HL-60 (cell line): ENCODE measurements around the gene OR10A3.

Source experiments
- DNase-seq, 2 experiments: peaks; one replicate each; pipeline ENCODE4 v3.0.0-alpha.2; 2010 to 2020; ENCODE audit warnings: low read depth in 1 of 2, low spot score in 1 of 2
- H3K27ac ChIP-seq: fragments of 250-450 bp; sonication (Bioruptor Pico); replicated peaks from 2 replicates; pipeline ENCODE4 v1.5.1; 2020; ENCODE audit warnings: mild to moderate bottlenecking, moderate library complexity
- H3K27me3 ChIP-seq: fragments of 250-450 bp; sonication (Bioruptor Pico); 2 replicates; pipeline ENCODE4 v1.5.1; 2021; ENCODE audit warnings: mild to moderate bottlenecking, moderate library complexity; ENCODE audit not compliant: insufficient read depth, poor library complexity, severe bottlenecking
- H3K4me3 ChIP-seq: replicated peaks from 2 replicates; pipeline ENCODE4 v1.5.1; 2011; ENCODE audit warnings: mild to moderate bottlenecking, control low read depth, low read length; ENCODE audit not compliant: insufficient read depth
- CTCF ChIP-seq: IDR thresholded peaks from one replicate; pipeline ENCODE4 v1.5.1; 2011; ENCODE audit warnings: low read length, control low read depth, inconsistent platforms; ENCODE audit not compliant: insufficient read depth
- GABPA ChIP-seq: IDR thresholded peaks from 2 replicates; pipeline ENCODE4 v1.6.1; 2012; ENCODE audit warnings: low read depth
- POLR2AphosphoS5 ChIP-seq: IDR thresholded peaks from 2 replicates; pipeline ENCODE4 v1.6.1; 2012; ENCODE audit warnings: low read depth
- REST ChIP-seq: IDR thresholded peaks from 2 replicates; pipeline ENCODE4 v1.6.1; 2012; ENCODE audit warnings: low read depth; ENCODE audit not compliant: insufficient replicate concordance
- SPI1 ChIP-seq: IDR thresholded peaks from 2 replicates; pipeline ENCODE4 v1.6.1; 2012; ENCODE audit warnings: low read depth, mild to moderate bottlenecking, borderline replicate concordance

The OR10A3 gene

GRCh38 chr11:7909585-7910285, 31.8 kb downstream of the OR10A3 start:
- H3K27ac ChIP-seq = no peak overlapping the region
- no peak for TF ChIP-seq CTCF
- no peak for TF ChIP-seq POLR2AphosphoS5
- no peak for TF ChIP-seq SPI1
- TF ChIP-seq REST = no peak
- no peak overlapping the region for H3K4me3 ChIP-seq
- no peak for DNase-seq
- H3K27me3 ChIP-seq = peaks cover 2% of the 10 kb centered on the region

- H3K4me3 ChIP-seq = no peak overlapping the region
- peaks cover 2% of the 10 kb centered on the region for H3K27me3 ChIP-seq
- TF ChIP-seq SPI1 = no peak
- no peak for TF ChIP-seq REST
- no peak for TF ChIP-seq CTCF
- TF ChIP-seq POLR2AphosphoS5 = no peak
- no peak for TF ChIP-seq GABPA
- H3K27ac ChIP-seq = no peak overlapping the region
- DNase-seq = no peak
Measured at GRCh38 chr11:7907121-7907520, 34.4 kb downstream of the OR10A3 start.

GRCh38 chr11:7906481-7906880, 35.0 kb downstream of the OR10A3 start:
- no peak for DNase-seq

More at GRCh38 chr11:7906481-7906880, 35.0 kb downstream of the OR10A3 start:
- Histone ChIP-seq H3K4me3 (no peak overlapping the region), H3K27me3 (peaks cover 2% of the 10 kb centered on the region), H3K27ac (no peak overlapping the region)
- TF ChIP-seq REST = no peak
- no peak for TF ChIP-seq GABPA
